Measurements from ENCODE around the gene SPSB4.

SPSB4 gene

GRCh38 chr3:141055136-141055535, 4.0 kb downstream of the SPSB4 start:
- no peak overlapping the region for H2AFZ ChIP-seq (ENCODE audit: low read depth, low read length, severe bottlenecking)
- no peak overlapping the region for H3K4me2 ChIP-seq (ENCODE audit: low read depth, low read length, poor library complexity, severe bottlenecking)
- H3K4me3 ChIP-seq (ENCODE audit: insufficient read depth, low read length, poor library complexity, severe bottlenecking) = no peak overlapping the region
- no peak overlapping the region for H3K27ac ChIP-seq (ENCODE audit: low read depth, low read length)
- no peaks in the 10 kb centered on the region for H3K79me2 ChIP-seq (ENCODE audit: insufficient read depth, low read length)
- H3K27me3 ChIP-seq (ENCODE audit: low read length) = no peaks in the 10 kb centered on the region; the same call in 1 of the 2 replicates
- no peak overlapping the region for H3K9ac ChIP-seq (ENCODE audit: low read length)
- H3K36me3 ChIP-seq (ENCODE audit: low read length) = no peaks in the 10 kb centered on the region
- H3K9me2 ChIP-seq (replicated peaks; ENCODE audit: insufficient read depth, low read length) = no peaks in the 10 kb centered on the region
- H4K20me1 ChIP-seq (ENCODE audit: low read depth, low read length) = no peaks in the 10 kb centered on the region
- no peaks in the 10 kb centered on the region for H3F3A ChIP-seq (ENCODE audit: insufficient read depth)
- no peaks in the 10 kb centered on the region for H3K9me3 ChIP-seq (ENCODE audit: insufficient read depth, low read length)
- TF ChIP-seq CTCF (IDR thresholded peaks at IDR 0.05; ENCODE audit: insufficient read depth, low read length, poor library complexity, severe bottlenecking) (no peak), EZH2phosphoT487 (conservative IDR thresholded peaks at IDR 0.05; ENCODE audit: low read length) (no peak)

GRCh38 chr3:141055536-141056445, 4.6 kb downstream of the SPSB4 start:
- Histone ChIP-seq H3K79me2 (ENCODE audit: insufficient read depth, low read length) (no peaks in the 10 kb centered on the region), H3K27me3 (ENCODE audit: low read length) (no peaks in the 10 kb centered on the region; the same call in 1 of the 2 replicates), H3F3A (ENCODE audit: insufficient read depth) (no peaks in the 10 kb centered on the region), H3K27ac (ENCODE audit: low read depth, low read length) (no peak overlapping the region), H3K9me2 (replicated peaks; ENCODE audit: insufficient read depth, low read length) (no peaks in the 10 kb centered on the region), H3K4me2 (ENCODE audit: low read depth, low read length, poor library complexity, severe bottlenecking) (no peak overlapping the region), H2AFZ (ENCODE audit: low read depth, low read length, severe bottlenecking) (no peak overlapping the region), H3K9ac (ENCODE audit: low read length) (no peak overlapping the region), H3K4me3 (ENCODE audit: insufficient read depth, low read length, poor library complexity, severe bottlenecking) (no peak overlapping the region), H3K9me3 (ENCODE audit: insufficient read depth, low read length) (no peaks in the 10 kb centered on the region), H4K20me1 (ENCODE audit: low read depth, low read length) (no peaks in the 10 kb centered on the region), H3K36me3 (ENCODE audit: low read length) (no peaks in the 10 kb centered on the region)
- TF ChIP-seq EZH2phosphoT487 (conservative IDR thresholded peaks at IDR 0.05; ENCODE audit: low read length) (no peak), CTCF (IDR thresholded peaks at IDR 0.05; ENCODE audit: insufficient read depth, low read length, poor library complexity, severe bottlenecking) (no peak)

GRCh38 chr3:141056751-141057171, 5.6 kb downstream of the SPSB4 start:
- H3K36me3 ChIP-seq (ENCODE audit: low read length) = no peaks in the 10 kb centered on the region
- H3K9ac ChIP-seq (ENCODE audit: low read length) = no peak overlapping the region
- H3K4me3 ChIP-seq (ENCODE audit: insufficient read depth, low read length, poor library complexity, severe bottlenecking) = no peak overlapping the region
- no peaks in the 10 kb centered on the region for H3K9me2 ChIP-seq (replicated peaks; ENCODE audit: insufficient read depth, low read length)
- no peaks in the 10 kb centered on the region for H3K79me2 ChIP-seq (ENCODE audit: insufficient read depth, low read length)
- no peak for TF ChIP-seq EZH2phosphoT487 (conservative IDR thresholded peaks at IDR 0.05; ENCODE audit: low read length)
- no peaks in the 10 kb centered on the region for H4K20me1 ChIP-seq (ENCODE audit: low read depth, low read length)
- H3K9me3 ChIP-seq (ENCODE audit: insufficient read depth, low read length) = no peaks in the 10 kb centered on the region
- no peaks in the 10 kb centered on the region for H3F3A ChIP-seq (ENCODE audit: insufficient read depth)
- no peak overlapping the region for H3K27ac ChIP-seq (ENCODE audit: low read depth, low read length)
- no peak overlapping the region for H3K4me2 ChIP-seq (ENCODE audit: low read depth, low read length, poor library complexity, severe bottlenecking)
- no peak overlapping the region for H2AFZ ChIP-seq (ENCODE audit: low read depth, low read length, severe bottlenecking)
- no peaks in the 10 kb centered on the region; the same call in 1 of the 2 replicates for H3K27me3 ChIP-seq (ENCODE audit: low read length)

GRCh38 chr3:141057436-141057835, 6.3 kb downstream of the SPSB4 start:
- Histone ChIP-seq H3K36me3 (ENCODE audit: low read length) (no peaks in the 10 kb centered on the region), H4K20me1 (ENCODE audit: low read depth, low read length) (no peaks in the 10 kb centered on the region), H3K79me2 (ENCODE audit: insufficient read depth, low read length) (no peaks in the 10 kb centered on the region), H3K9ac (ENCODE audit: low read length) (no peak overlapping the region), H3F3A (ENCODE audit: insufficient read depth) (no peaks in the 10 kb centered on the region), H2AFZ (ENCODE audit: low read depth, low read length, severe bottlenecking) (no peak overlapping the region), H3K9me2 (replicated peaks; ENCODE audit: insufficient read depth, low read length) (no peaks in the 10 kb centered on the region), H3K27ac (ENCODE audit: low read depth, low read length) (no peak overlapping the region), H3K4me3 (ENCODE audit: insufficient read depth, low read length, poor library complexity, severe bottlenecking) (no peak overlapping the region), H3K4me2 (ENCODE audit: low read depth, low read length, poor library complexity, severe bottlenecking) (no peak overlapping the region), H3K27me3 (ENCODE audit: low read length) (no peaks in the 10 kb centered on the region; the same call in 1 of the 2 replicates), H3K9me3 (ENCODE audit: insufficient read depth, low read length) (no peaks in the 10 kb centered on the region)
- TF ChIP-seq EZH2phosphoT487 (conservative IDR thresholded peaks at IDR 0.05; ENCODE audit: low read length) (no peak), CTCF (IDR thresholded peaks at IDR 0.05; ENCODE audit: insufficient read depth, low read length, poor library complexity, severe bottlenecking) (no peak)
